Stimulated activated CD4-positive, alpha-beta T cell treated with anti-CD3 and anti-CD28 coated beads, Interleukin-12 subunit alpha, Interleukin-12 subunit beta, amount 100 ng/mL, for 48 hours (primary cell): ENCODE measurements around the gene BEST4.
"Not testable (repeated sequence)": the region's sequence is repeated elsewhere in the genome, so short reads cannot be mapped to it uniquely, and the experiment has no call there.

Experiments
- DNase-seq, 3 donors: peaks; one replicate each; pipeline ENCODE4 v3.0.0-alpha.2; 2020; ENCODE audit warnings: low read depth in 2 of 3, low spot score in 1 of 3

The BEST4 gene

GRCh38 chr1:44819608-44820327, 31.8 kb upstream of the BEST4 start:
- DNase-seq = peak; percentile 80 to 90 (median 84)

GRCh38 chr1:44819196-44819607, 31.2 kb upstream of the BEST4 start:
- DNase-seq = no peak

GRCh38 chr1:44817771-44818495, 30.0 kb upstream of the BEST4 start:
- no peak for DNase-seq

- DNase-seq = no peak
Measured at GRCh38 chr1:44817307-44817706, 29.3 kb upstream of the BEST4 start.

GRCh38 chr1:44815926-44816325, 28.0 kb upstream of the BEST4 start:
- not testable (repeated sequence) for DNase-seq

- DNase-seq = no peak
Measured at GRCh38 chr1:44812822-44813543, 25.0 kb upstream of the BEST4 start.

- no peak for DNase-seq
Measured at GRCh38 chr1:44811234-44811633, 23.3 kb upstream of the BEST4 start.

- DNase-seq = not testable (repeated sequence)
Measured at GRCh38 chr1:44810762-44811105, 22.8 kb upstream of the BEST4 start.

GRCh38 chr1:44810101-44810761, 22.3 kb upstream of the BEST4 start:
- DNase-seq = no peak

- peak; percentile 85 to 86 (median 85) for DNase-seq
Measured at GRCh38 chr1:44808938-44809917, 21.3 kb upstream of the BEST4 start.

GRCh38 chr1:44808063-44808937, 20.3 kb upstream of the BEST4 start, which contains the start of gene BTBD19:
TSS of gene BTBD19 (plus strand) at chr1:44808523. CDS start at chr1:44808821, 298 bp downstream.
- peak; percentile 78 to 82 (median 82) for DNase-seq

- peak; percentile 84 to 88 (median 87) for DNase-seq
Measured at GRCh38 chr1:44807364-44808062, 19.5 kb upstream of the BEST4 start.

- no peak for DNase-seq
Measured at GRCh38 chr1:44806704-44807363, 18.9 kb upstream of the BEST4 start, which contains the start of gene DYNLT4. TSS of gene DYNLT4 (minus strand) at chr1:44807351. CDS start at chr1:44806668, 683 bp downstream.

GRCh38 chr1:44806025-44806703, 18.2 kb upstream of the BEST4 start:
- DNase-seq = no peak

GRCh38 chr1:44805311-44806024, 17.5 kb upstream of the BEST4 start:
- no peak for DNase-seq

GRCh38 chr1:44803312-44804095, 15.5 kb upstream of the BEST4 start:
- no peak for DNase-seq
